ENCODE data around the gene DRAXIN.

- TF ChIP-seq CTCF (IDR thresholded peaks at IDR 0.05) (no peak), POLR2A (IDR thresholded peaks at IDR 0.05) (no peak), POLR2AphosphoS5 (IDR thresholded peaks at IDR 0.05) (no peak)
Measured at GRCh38 chr1:11706292-11706691, 14.8 kb downstream of the DRAXIN start.
